NCI-H2196 (cell line): ENCODE measurements around the gene CCL18.
"Not testable (repeated sequence)": the region's sequence is repeated elsewhere in the genome, so short reads cannot be mapped to it uniquely, and the experiment has no call there.

Experiments used
- DNase-seq: peaks from one replicate; lab custom pipeline; 2025; ENCODE audit not compliant: unreplicated experiment; lab: John Stamatoyannopoulos, UW

Gene CCL18

DNA sequence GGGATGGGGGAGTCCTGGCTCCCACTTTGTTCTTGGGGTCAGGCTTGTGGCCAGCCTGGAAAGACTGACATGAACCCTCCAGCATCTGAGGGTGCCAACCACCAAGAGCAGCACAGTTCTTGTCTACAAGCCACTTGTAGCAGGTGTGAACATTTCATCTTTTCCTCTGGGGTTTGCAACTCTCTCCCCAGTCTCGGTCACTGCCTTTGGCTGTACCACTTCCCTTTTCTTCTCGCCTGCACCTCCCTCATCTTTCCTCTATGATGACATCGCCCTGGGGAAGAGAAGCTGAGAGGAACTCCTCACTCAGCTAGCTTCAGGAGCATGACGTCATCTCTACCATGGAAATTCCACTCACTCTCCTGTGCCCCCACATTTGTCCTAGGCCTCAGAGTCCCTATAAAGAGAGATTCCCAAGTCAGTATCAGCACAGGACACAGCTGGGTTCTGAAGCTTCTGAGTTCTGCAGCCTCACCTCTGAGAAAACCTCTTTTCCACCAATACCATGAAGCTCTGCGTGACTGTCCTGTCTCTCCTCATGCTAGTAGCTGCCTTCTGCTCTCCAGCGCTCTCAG lies 39.4 kb downstream of the CCL18 start, which contains the start of gene CCL4:
TSS of gene CCL4 (plus strand) at position 427 of the 575 bp plus-strand sequence. CDS start at position 506, 79 bp downstream.
- DNase-seq = not testable (repeated sequence)

DNA sequence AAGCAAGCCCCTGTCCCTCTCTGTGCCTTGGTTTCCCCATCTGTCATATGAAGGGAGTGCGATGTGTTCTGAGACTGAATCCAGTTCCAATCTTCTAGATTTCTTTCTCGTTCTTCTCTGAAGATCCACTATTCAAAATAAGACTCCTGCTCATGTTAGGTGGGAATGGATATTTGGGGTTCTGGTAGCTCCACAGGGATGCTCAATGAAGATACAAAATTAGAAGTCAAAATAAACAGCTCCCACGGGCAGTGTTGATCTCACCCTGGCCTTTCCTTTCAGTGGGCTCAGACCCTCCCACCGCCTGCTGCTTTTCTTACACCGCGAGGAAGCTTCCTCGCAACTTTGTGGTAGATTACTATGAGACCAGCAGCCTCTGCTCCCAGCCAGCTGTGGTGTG lies 40.2 kb downstream of the CCL18 start:
- not testable (repeated sequence) for DNase-seq

DNA sequence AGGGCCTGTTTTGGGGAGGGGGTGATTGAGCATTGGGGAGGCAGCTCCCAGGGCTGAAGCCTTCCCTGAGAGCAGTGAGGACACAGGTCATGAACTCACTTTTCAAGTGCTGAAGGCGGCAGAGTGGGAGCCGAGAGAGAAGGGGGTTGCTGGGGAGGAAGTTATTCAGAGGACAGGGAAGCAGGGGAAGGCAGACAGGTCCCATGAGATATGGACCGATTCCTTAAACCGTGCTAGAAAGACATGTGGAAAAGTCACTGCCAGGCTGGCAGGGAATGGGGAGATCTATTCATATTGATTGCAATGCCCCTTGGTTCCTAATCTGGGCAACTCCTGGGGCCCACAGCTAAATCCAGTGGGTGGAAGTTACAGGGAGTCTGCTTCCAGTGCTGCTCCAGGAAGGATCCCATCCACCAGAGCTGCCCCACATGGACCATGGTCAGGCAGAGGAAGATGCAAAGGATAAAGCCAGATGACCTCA lies 40.7 kb downstream of the CCL18 start:
- DNase-seq = no peak

DNA sequence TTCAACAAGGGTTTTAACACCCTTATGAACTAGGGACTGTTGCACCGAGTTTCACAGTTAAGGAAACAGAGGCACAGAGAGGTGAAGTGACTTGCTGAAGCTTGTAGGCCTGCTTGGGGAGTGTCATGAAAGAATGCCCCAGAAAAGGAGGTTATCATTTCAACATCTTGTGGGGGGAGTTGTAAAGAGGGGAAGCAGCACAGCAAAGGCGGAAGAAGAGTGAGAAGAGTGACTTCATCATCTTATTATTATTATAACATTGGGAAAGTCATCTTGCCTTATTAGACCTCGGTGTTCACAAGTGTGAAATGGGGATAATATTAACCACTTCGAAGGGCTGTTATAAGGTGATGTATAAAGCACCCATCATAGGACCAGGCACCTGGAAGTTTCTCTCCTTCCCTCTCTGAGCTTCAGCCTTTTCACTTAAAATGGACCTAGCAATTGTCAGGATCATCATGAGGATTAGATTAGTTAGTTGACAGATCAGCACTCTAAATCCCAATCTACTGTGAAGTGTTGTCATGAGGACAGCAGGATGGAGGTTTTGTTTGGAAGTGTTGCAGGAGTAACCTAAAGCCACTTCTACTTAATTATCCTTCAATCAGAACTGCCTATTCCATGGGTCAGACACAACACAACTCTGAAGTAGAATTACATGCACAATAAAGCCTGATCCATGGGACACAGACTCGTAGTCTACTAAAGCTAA lies 41.9 kb downstream of the CCL18 start:
- DNase-seq = no peak

DNA sequence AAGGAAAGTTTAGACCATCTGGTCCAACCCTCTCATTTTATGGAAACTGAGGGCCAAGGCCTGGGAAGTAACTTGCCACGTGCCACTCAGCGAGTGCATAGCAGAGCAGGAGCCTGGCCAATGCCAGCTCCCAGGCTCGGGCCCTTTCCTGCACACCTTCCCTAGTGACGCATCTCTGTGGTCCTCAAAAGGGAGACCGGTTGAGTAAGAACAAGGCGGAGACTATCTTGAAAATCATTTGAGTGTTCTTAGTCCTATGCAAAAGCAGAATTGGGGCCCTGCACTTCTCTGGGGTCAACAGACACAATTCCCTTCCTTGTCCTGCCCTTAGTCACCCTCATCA lies 42.4 kb downstream of the CCL18 start:
- DNase-seq = no peak

DNA sequence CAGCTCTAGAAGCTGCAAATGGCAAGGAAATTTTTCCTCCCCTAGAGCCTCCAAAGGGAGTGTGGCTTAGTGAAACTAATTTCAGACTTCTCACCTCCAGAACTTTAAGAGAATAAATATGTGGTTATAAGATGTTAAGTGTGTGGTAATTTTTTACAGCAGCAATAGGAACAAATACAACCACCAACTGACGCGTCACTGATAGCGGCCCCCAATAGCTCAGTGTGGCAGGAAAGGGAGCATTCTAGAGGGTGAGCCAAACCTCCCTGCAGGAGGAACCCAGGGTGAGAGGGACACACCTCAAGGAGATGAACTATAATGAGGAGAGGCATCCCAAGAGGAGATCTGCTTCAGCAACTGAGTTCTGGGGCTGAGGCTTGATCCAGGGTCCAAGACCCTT lies 43.6 kb downstream of the CCL18 start:
- DNase-seq = no peak

DNA sequence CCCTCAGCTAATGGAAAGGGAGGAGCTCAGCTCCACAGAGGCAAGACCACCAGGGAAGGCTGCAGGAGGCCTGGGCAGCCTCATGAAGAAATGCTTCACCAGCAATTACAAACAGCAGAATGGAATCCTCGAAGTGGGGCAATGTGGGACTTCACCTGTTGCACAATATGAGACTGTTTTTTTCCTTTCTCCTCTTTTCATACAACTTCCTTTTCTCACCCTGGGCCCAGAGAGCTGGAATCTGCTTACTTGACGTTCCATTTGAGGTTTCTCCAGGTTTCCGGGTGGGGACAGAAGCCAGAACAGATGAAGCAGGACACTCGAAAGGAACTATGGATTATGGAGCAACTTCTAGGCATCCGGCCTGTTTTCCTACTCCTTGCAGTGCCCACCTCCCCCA lies 44.2 kb downstream of the CCL18 start:
- DNase-seq = not testable (repeated sequence)

DNA sequence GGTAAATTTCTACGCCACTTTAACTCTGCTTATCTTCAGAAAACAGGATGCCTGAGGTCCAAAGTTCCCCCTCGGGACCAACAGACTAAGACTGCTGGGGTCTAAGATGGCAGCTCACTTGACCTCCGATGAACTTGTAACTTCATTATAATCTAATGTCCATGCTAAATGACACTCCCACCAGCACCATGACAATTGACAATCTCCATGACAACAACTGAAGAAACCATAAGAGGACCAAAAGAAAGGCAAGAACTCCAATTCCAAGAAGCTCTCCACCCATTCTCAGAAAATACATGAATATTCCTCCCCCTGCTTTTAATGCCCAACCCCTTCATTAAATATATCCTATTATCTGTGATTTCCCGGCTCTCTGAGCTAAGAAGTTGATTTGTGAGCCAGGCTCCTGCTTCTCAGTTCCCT lies 47.0 kb downstream of the CCL18 start:
- no peak for DNase-seq

DNA sequence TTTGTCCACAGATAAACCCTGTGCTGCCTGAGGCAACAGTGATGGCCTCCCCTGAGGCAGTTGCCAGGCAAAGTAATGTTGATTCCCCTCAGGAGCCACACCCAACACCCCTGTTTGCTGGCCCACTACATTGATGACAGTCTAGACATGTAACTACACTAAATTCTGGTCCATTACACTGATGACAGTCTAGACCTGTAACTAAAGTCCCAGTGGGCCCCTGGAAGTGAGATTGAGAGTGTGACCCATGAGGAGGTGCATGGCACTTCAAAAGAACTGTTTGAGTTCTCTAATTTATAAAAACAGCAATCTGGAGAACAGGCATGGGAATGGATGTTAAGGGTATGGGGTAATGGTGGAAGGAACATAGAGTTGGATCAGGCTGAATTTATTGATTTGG lies 48.5 kb downstream of the CCL18 start:
- DNase-seq = no peak

DNA sequence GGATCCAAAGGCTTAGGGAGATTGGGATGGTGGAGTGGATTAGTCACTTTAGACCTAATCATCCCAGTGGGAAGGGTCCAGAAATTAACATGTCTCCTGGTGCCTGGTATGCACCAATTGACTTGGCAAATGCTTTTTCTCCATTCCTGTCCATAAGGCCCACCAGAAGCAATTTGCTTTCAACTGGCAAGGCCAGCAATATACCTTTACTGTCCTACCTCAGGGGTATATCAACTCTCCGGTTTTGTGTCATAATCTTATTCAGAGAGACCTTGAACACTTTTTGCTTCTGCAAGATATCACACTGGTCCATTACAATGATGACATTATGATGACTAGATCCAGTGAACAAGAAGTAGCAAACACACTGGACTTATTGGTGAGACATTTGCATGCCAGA lies 49.1 kb downstream of the CCL18 start:
- not testable (repeated sequence) for DNase-seq

DNA sequence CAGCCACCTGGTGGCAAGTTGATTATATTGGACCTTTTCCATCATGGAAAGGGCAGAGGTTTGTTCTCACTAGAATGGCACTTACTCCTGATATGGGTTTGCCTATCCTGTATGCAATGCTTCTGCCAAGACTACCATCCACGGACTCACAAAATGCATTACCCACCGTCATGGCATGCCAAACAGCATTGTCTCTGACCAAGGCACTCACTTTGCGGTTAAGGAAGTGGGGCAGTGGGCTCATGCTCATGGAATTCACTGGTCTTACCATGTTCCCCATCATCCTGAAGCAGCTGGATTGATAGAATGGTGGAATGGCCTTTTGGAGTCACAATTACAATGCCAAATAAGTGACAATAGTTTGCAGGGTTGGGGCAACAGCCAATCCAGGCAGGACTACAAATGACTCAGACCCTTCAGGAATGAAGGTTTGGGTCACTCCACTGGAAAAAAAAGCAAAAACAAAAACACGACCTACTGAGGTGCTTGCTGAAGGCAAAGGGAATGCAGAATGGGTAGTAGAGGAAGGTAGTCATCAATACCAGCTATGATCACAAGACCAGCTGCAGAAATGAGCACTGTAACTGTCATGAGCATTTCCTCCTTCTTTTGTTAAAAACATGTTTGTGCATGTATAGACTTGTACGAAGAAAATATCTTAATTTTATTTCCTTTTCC lies 51.0 kb downstream of the CCL18 start:
- not testable (repeated sequence) for DNase-seq

DNA sequence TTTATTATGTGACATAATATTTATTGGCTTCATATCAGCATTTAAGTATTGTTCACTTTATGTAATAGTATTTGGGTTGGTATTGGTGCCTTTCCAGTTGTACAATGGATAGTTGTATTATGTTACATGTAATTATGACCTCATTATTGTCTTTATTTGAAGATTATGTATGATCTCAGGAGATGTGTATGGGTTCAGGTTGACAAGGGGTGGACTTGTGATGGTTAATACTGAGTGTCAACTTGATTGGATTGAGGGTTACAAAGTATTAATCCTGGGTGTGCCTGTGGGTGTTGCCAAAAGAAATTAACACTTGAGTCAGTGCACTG lies 51.5 kb downstream of the CCL18 start:
- DNase-seq = not testable (repeated sequence)

DNA sequence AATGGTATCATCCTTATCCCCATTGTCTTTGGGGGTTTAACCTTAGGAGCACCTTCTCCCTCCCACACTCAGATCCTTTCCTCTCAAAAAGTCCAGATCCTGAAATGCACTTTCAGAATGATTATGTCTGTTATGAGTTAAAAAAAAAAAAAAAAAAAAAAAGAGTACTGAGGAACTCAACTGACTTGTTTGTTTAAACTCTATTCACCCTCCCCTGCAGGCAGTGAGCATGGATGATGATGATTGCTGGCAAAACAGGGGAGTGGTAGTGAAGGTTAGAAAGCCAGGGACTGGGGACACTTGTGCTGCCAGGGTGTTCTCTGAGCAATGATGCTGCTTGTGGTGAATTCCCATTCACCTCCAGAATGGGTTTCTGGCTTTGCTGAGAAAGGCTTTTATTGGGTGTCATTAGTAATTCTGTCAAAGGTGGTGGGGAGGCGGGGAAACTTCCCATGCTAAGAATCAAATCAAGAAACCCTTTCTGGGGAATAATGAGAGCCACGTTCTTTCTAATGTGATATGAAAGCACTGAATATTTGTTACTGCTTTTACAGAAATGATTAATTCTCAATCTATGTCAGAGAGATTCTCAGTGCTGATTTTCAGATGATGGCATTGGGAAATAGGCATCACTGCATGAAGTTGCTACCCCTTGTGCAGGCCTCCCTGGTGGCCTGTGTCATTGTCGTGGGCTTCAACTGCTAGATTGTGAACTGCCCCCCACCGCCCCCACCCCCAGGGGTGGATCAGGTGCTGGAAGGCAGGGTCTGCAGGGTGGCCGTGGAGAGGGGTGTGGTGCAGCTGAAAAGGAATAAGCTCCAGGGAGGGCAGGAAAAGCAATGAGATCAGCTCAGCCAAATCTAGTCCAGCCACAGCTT lies 53.7 kb downstream of the CCL18 start:
- no peak for DNase-seq

DNA sequence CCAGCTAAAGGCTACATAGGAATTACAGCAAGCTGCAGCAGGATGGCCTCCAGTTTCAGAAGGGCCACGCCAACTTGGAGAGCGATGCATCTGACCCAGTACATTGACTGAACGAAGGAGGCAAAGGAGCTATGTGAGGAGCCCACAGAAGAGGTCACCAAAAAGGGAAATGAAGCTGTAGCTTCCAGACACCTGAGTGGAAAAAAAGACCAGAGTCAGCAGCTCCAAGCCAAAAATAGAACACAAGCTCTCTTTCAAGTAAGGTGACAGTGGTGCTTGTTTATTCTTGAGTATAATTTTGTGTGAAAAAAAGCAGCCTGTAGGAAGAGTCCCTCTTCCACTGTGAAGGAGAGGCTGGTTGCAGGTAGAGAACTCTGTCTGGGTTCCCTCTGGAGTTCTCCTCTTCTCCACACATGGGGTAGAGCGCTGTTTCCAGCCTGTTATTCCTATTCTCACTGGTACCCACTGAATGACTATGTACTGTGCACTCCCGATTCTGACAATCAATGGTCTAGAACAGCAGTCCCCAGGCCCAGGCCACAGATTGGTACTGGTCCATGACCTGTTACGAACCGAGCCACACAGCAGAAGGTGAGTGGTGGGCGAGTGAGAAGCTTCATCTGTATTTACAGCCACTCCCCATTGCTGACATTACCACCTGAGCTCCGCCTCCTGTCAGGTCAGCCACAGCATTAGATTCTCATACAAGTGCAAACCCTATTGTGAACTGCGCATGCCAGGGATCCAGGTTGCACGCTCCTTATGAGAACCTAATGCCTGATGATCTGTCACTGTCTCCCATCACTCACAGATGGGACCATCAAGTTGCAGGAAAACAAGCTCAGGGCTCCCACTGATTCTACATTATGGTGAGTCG lies 54.6 kb downstream of the CCL18 start:
- DNase-seq = no peak

DNA sequence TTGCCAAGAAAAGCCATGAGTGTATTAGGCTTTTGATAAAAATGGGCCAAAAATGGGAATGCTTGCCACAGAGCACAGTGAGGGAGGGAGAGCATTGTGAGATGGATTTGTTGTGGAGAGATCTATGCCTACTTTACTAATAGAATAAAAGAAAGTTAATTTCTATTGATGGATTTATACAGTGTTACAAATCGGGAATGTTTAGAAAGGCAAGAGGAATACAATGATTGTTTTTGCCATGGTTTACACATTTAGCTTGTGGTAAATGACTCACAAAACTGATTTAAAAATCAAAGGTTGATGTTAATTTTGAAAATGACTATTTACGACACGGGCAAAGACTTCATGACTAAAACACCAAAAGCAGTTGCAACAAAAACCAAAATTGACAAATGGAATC lies 56.1 kb downstream of the CCL18 start:
- no peak for DNase-seq

DNA sequence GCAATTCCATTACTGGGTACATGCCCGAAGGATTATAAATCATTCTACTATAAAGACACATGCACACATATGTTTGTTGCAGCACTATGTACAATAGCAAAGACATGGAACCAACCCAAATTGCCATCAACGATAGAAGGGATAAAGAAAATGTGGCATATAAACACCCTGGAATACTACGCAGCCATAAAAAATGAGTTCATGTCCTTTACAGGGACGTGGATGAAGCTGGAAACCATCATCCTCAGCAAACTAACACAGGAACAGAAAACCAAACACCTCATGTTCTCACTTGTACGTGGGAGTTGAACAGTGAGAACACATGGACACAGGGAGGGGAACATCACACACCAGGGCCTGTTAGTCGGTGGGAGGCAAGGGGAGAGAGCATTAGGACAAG lies 57.0 kb downstream of the CCL18 start:
- not testable (repeated sequence) for DNase-seq
